ENCODE measurements around the gene LTBP2. TPM values are rescaled to one million over a fixed set of nuclear protein-coding genes. Genes with fewer than 3 reads are reported as not detected.

The LTBP2 gene
- total RNA-seq, 1 experiment from 2014 or later = 124 TPM

GRCh38 chr14:74476607-74477006 lies 135.4 kb downstream of the LTBP2 start:
- TF ChIP-seq EZH2 (IDR thresholded peaks at IDR 0.05; ENCODE audit: low read depth) (no peak), CTCF (conservative IDR thresholded peaks at IDR 0.05) (no peak)
- no peaks in the 10 kb centered on the region for H3K9me2 ChIP-seq (ENCODE audit: insufficient read depth)
- no peak for DNase-seq
- no TSS peak for BruUV-seq (replicated peaks)
- no peaks in the 10 kb centered on the region for H3K9me3 ChIP-seq (ENCODE audit: insufficient read depth, low read depth)
- no peak overlapping the region for H3K27ac ChIP-seq
- H2AFZ ChIP-seq = no peak overlapping the region
- no peaks in the 10 kb centered on the region for H3K79me2 ChIP-seq (ENCODE audit: low read depth)
- CTCF ChIA-PET = no interaction called here
- H3F3A ChIP-seq (ENCODE audit: insufficient read depth, low read depth) = no peaks in the 10 kb centered on the region; the same call in 1 of the 2 replicates
- H3K4me3 ChIP-seq = no peak overlapping the region
- no peak overlapping the region for H3K4me2 ChIP-seq
- no peaks in the 10 kb centered on the region for H3K4me1 ChIP-seq (replicated peaks; ENCODE audit: insufficient read depth)
- POLR2A ChIA-PET (ENCODE audit: unreplicated experiment) = interaction anchor here (0.6 kb wide), 1 partner anchor 151 kb away, joined by 4 read pairs; no protein-coding TSS in a partner anchor
- H4K20me1 ChIP-seq (ENCODE audit: insufficient read depth) = no peaks in the 10 kb centered on the region; the same call in 1 of the 2 replicates
- no peaks in the 10 kb centered on the region for H3K27me3 ChIP-seq (ENCODE audit: insufficient read depth, low read depth)
- intact Hi-C loops (cut with micrococcal nuclease; ENCODE audit: unreplicated experiment) = no loop called here
- H3K36me3 ChIP-seq (ENCODE audit: low read depth) = peaks cover 39% of the 10 kb centered on the region

- no peak overlapping the region for H3K4me3 ChIP-seq
- H2AFZ ChIP-seq = no peak overlapping the region
- no peaks in the 10 kb centered on the region for H3K27me3 ChIP-seq (ENCODE audit: insufficient read depth, low read depth)
- no TSS peak for BruUV-seq (replicated peaks)
- intact Hi-C loops (cut with micrococcal nuclease; ENCODE audit: unreplicated experiment) = no loop called here
- H3K9me2 ChIP-seq (ENCODE audit: insufficient read depth) = no peaks in the 10 kb centered on the region
- no peaks in the 10 kb centered on the region; the same call in 1 of the 2 replicates for H4K20me1 ChIP-seq (ENCODE audit: insufficient read depth)
- no peaks in the 10 kb centered on the region for H3K9me3 ChIP-seq (ENCODE audit: insufficient read depth, low read depth)
- DNase-seq = no peak
- no peaks in the 10 kb centered on the region for H3K79me2 ChIP-seq (ENCODE audit: low read depth)
- no peaks in the 10 kb centered on the region for H3K4me1 ChIP-seq (replicated peaks; ENCODE audit: insufficient read depth)
- H3K27ac ChIP-seq = no peak overlapping the region
- TF ChIP-seq EZH2 (IDR thresholded peaks at IDR 0.05; ENCODE audit: low read depth) (no peak), CTCF (conservative IDR thresholded peaks at IDR 0.05) (no peak)
- ChIA-PET CTCF (no interaction called here), POLR2A (ENCODE audit: unreplicated experiment) (interaction anchor here (0.5 kb wide), 1 partner anchor 28 kb away, joined by 3 read pairs; no protein-coding TSS in a partner anchor)
- no peaks in the 10 kb centered on the region; the same call in 1 of the 2 replicates for H3F3A ChIP-seq (ENCODE audit: insufficient read depth, low read depth)
- H3K36me3 ChIP-seq (ENCODE audit: low read depth) = peaks cover 36% of the 10 kb centered on the region
- no peak overlapping the region for H3K4me2 ChIP-seq
These were observed 135.9 kb downstream of the LTBP2 start for GRCh38 chr14:74476107-74476506.

- Histone ChIP-seq H3K36me3 (ENCODE audit: low read depth) (peaks cover 34% of the 10 kb centered on the region), H3K79me2 (ENCODE audit: low read depth) (no peaks in the 10 kb centered on the region), H3K9me3 (ENCODE audit: insufficient read depth, low read depth) (no peaks in the 10 kb centered on the region), H3K4me2 (no peak overlapping the region), H3F3A (ENCODE audit: insufficient read depth, low read depth) (no peaks in the 10 kb centered on the region; the same call in 1 of the 2 replicates), H4K20me1 (ENCODE audit: insufficient read depth) (no peaks in the 10 kb centered on the region; the same call in 1 of the 2 replicates), H2AFZ (no peak overlapping the region), H3K27me3 (ENCODE audit: insufficient read depth, low read depth) (no peaks in the 10 kb centered on the region), H3K4me3 (no peak overlapping the region), H3K4me1 (replicated peaks; ENCODE audit: insufficient read depth) (no peaks in the 10 kb centered on the region), H3K27ac (no peak overlapping the region), H3K9me2 (ENCODE audit: insufficient read depth) (no peaks in the 10 kb centered on the region)
- POLR2A ChIA-PET (ENCODE audit: unreplicated experiment) = interaction anchor here (0.5 kb wide), 1 partner anchor 28 kb away, joined by 3 read pairs; no protein-coding TSS in a partner anchor
- intact Hi-C loops (cut with micrococcal nuclease; ENCODE audit: unreplicated experiment) = no loop called here
- CTCF ChIA-PET = no interaction called here
- BruUV-seq (replicated peaks) = no TSS peak
- no peak for DNase-seq
- TF ChIP-seq CTCF (conservative IDR thresholded peaks at IDR 0.05) (no peak), EZH2 (IDR thresholded peaks at IDR 0.05; ENCODE audit: low read depth) (no peak)
These were observed 136.4 kb downstream of the LTBP2 start for GRCh38 chr14:74475678-74476077.

All from PC-9 (cell line).